Stimulated activated naive B cell treated with anti-CD40 and anti-IgM and Interleukin-4, amounts not matched to agents 10 μg/mL and 1 μg/mL and 100 μg/mL, for 72 hours (primary cell): ENCODE results near the gene AKT1S1.

Source experiments
- ATAC-seq, 2 donors: fragments of 150-1000 bp; cut with Tn5 transposase; replicated peaks; 2 replicates each; pipeline ENCODE4 v1.10.0; 2021; ENCODE audit warnings: moderate library complexity in 1 of 2
- DNase-seq: peaks from one replicate; pipeline ENCODE4 v3.0.0; 2021
- H3K27ac Mint-ChIP-seq: one replicate; pipeline ENCODE4 v1.8.0; 2022; ENCODE audit warnings: mild to moderate bottlenecking, mixed read lengths
- H3K27me3 Mint-ChIP-seq, 2 donors: one replicate each; pipeline ENCODE4 v1.8.0; 2022; ENCODE audit warnings: mixed read lengths in 2 of 2
- H3K36me3 Mint-ChIP-seq, 2 donors: one replicate each; pipeline ENCODE4 v1.8.0; 2022; ENCODE audit warnings: mixed read lengths in 2 of 2, mild to moderate bottlenecking in 1 of 2
- H3K4me1 Mint-ChIP-seq, 2 donors: one replicate each; pipeline ENCODE4 v1.8.0; 2022; ENCODE audit warnings: mixed read lengths in 2 of 2, mild to moderate bottlenecking in 1 of 2
- H3K4me3 Mint-ChIP-seq, 2 donors: one replicate each; pipeline ENCODE4 v1.8.0; 2022; ENCODE audit warnings: mild to moderate bottlenecking in 2 of 2, mixed read lengths in 2 of 2, moderate library complexity in 1 of 2
- H3K9me3 Mint-ChIP-seq, 2 donors: one replicate each; pipeline ENCODE4 v1.8.0; 2022; ENCODE audit warnings: mixed read lengths in 2 of 2, mild to moderate bottlenecking in 1 of 2

Gene AKT1S1

DNA sequence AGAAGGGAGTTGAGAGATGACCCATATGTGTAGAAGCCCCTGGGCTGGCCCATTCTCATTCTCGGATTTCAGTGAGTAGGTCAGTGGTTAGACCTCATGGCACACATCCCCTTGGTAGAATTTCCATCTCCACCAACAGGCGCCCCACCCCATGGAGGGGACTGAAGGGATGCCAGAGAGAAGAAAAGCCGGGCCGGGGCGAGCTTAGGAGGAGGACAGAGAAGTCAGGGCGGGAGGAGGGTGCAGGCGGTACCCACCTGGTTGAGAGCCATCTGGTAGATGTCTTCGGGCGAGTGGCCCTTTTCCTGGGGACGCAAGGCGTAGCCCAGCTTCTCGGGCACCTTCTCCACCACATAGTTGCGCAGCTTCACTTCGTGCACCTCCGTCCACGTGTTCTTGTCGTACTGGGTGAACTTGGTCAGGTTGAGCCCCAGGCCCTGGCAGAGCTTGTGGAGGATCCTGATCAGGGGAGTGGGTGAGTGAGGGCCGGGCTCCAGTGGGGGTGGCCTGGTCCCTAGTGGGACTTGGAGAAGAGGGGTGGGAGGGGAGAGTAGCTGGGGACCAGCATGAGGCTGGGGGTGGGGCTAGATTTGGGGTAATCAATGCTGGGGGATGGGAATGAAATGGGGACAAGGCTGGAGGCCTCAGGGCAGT lies 17.0 kb upstream of the AKT1S1 start:
- DNase-seq = no peak
- Mint-ChIP-seq H3K27ac (peak overlapping the region; percentile 98), H3K4me3 (peak overlapping the region; percentile 95 to 99), H3K36me3 (peaks cover 69 to 81% of the 10 kb centered on the region in 2 donors), H3K9me3 (peaks cover 9 to 19% of the 10 kb centered on the region in 2 donors), H3K4me1 (peaks cover 52 to 86% of the 10 kb centered on the region in 2 donors), H3K27me3 (no peaks in the 10 kb centered on the region)
- ATAC-seq = no peak

DNA sequence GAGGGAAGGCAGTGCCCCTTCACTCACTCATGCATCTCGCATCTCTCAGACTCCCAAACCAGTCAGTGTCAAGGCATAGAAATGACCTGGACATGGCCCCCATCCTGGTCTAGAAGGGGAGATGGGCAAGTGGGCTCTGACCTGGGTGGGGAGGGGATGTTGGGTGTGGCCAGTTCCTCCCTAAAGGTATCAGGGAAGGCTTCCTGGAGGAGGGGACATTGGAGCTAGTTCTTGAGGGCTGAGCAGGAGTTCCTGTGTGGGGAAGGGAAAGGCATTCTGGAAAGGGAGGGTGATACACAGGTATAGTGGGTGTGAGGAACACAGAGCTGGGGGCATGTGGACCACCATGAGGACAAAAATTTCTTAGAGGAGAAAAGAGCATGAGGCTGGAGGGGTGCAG lies 15.6 kb upstream of the AKT1S1 start:
- Mint-ChIP-seq H3K9me3 (peaks cover 11 to 19% of the 10 kb centered on the region in 2 donors), H3K27ac (peak overlapping the region; percentile 96), H3K36me3 (peaks cover 80 to 95% of the 10 kb centered on the region in 2 donors), H3K27me3 (no peaks in the 10 kb centered on the region), H3K4me3 (peak overlapping the region; percentile 95 to 99), H3K4me1 (peaks cover 60 to 89% of the 10 kb centered on the region in 2 donors)
- ATAC-seq (no peak), DNase-seq (no peak)

DNA sequence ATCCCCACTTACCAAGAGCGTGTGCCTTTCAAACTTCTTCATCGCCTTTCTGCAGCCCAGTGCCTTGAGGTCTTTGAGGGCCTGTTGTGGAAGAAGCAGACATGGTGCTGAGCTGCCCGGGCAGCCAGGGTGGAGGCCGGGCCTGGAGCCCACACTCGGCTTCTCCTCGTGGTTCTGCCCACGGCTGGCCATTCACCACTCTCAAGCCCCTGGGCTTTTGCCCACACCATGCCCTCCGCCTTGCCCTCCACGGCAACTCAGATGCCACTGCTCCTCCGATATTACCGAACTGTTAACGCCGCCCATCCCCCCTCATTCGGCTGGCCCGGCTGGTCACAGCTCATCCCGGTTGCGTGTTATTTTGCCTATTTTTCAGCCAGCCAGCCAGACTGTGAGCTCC lies 14.2 kb upstream of the AKT1S1 start:
- Mint-ChIP-seq H3K27me3 (no peaks in the 10 kb centered on the region), H3K36me3 (peaks cover 81 to 98% of the 10 kb centered on the region in 2 donors), H3K4me1 (peaks cover 60 to 89% of the 10 kb centered on the region in 2 donors), H3K4me3 (peak overlapping the region; percentile 95 to 99), H3K9me3 (peaks cover 11 to 19% of the 10 kb centered on the region in 2 donors), H3K27ac (peak overlapping the region; percentile 96)
- no peak for DNase-seq
- ATAC-seq = no peak

- peaks cover 60 to 90% of the 10 kb centered on the region in 2 donors for H3K4me1 Mint-ChIP-seq
- H3K4me3 Mint-ChIP-seq = peak overlapping the region; percentile 95 to 99
- no peaks in the 10 kb centered on the region for H3K27me3 Mint-ChIP-seq
- peak; percentile 20 to 29 for ATAC-seq
- peak; percentile 55 for DNase-seq
- peaks cover 80 to 94% of the 10 kb centered on the region in 2 donors for H3K36me3 Mint-ChIP-seq
- peaks cover 11 to 19% of the 10 kb centered on the region in 2 donors for H3K9me3 Mint-ChIP-seq
- H3K27ac Mint-ChIP-seq = peak overlapping the region; percentile 96
Observed at GRCh38 chr19:49890349-49891311, 13.5 kb upstream of the AKT1S1 start.

DNA sequence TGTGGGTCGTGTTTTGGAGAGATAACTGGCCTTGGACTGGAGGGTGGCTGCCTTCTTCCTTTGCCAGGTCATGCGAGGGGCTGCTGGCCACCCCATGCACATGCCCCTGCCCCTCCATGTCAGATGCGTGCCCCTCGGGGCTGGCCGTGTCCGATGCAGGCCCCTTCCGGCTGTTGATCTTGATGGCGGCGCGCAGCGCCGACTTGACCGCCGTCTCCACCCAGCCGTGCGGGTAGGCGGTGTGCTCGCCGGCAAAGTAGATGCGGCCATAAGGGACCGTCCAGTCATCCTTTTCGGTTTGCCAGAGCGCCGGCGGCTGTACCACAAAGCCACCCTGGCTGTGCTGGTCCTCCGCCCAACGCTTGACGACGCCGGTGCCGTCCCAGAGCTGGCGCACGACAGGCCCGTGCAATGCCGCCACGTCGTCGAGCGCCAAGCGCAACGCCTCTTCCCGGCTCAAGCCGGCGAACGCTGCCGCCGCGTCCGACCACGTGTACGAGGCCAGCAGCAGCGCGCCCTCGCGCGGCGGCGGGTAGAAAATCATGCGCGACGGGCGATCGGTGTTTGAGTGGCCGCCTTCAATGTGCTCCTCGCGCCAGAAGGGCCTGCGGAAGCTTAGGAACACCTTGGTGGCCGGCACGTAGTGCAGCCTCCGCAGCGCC lies 12.7 kb upstream of the AKT1S1 start:
- ATAC-seq (peak; percentile 5 to 13), DNase-seq (peak; percentile 56)
- Mint-ChIP-seq H3K27ac (peak overlapping the region; percentile 94), H3K4me1 (peaks cover 58 to 91% of the 10 kb centered on the region in 2 donors), H3K36me3 (peaks cover 80 to 94% of the 10 kb centered on the region in 2 donors), H3K27me3 (no peaks in the 10 kb centered on the region), H3K9me3 (peaks cover 11 to 19% of the 10 kb centered on the region in 2 donors), H3K4me3 (peak overlapping the region; percentile 76 to 79)

DNA sequence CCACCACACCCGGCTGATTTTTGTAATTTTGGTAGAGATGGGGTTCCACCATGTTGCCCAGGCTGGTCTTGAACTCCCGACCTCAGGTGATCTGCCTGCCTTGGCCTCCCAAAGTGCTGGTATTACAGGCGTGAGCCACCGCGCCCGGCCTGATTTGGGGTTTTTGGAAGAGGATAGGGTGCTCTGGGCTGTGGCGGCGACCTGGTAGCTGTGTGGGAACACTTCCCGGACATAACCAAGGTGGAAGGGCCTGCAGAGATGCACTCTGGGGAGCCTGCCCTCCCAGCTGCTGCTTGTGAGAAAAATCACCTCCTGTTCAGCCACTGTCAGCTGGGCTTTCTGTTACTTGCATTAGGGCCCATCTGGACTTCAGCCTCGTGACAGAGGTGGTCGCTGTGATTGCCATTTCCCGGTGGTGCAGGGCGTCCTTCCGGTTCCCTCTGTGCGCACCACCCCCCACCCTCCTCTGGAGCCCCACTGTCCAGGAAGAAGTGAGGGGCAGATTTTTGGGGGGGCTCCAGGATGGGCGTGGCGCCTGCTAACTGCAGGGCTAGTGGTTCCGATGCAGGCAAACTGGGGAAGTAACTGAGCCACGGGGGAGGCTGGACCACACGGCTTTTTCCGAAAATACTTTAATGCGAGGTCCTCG lies 12.0 kb upstream of the AKT1S1 start:
- ATAC-seq = no peak
- peaks cover 56 to 91% of the 10 kb centered on the region in 2 donors for H3K4me1 Mint-ChIP-seq
- H3K27ac Mint-ChIP-seq = peak overlapping the region; percentile 94
- peaks cover 11 to 19% of the 10 kb centered on the region in 2 donors for H3K9me3 Mint-ChIP-seq
- no peak for DNase-seq
- H3K36me3 Mint-ChIP-seq = peaks cover 81 to 94% of the 10 kb centered on the region in 2 donors
- H3K27me3 Mint-ChIP-seq = no peaks in the 10 kb centered on the region
- H3K4me3 Mint-ChIP-seq = peak overlapping the region; percentile 76 to 79

- ATAC-seq (peak; percentile 7 to 11), DNase-seq (no peak)
- peaks cover 80 to 93% of the 10 kb centered on the region in 2 donors for H3K36me3 Mint-ChIP-seq
- peaks cover 53 to 91% of the 10 kb centered on the region in 2 donors for H3K4me1 Mint-ChIP-seq
- peak overlapping the region; percentile 76 to 79 for H3K4me3 Mint-ChIP-seq
- no peaks in the 10 kb centered on the region for H3K27me3 Mint-ChIP-seq
- H3K27ac Mint-ChIP-seq = peak overlapping the region; percentile 94
- peaks cover 11 to 18% of the 10 kb centered on the region in 2 donors for H3K9me3 Mint-ChIP-seq
Observed at GRCh38 chr19:49888510-49888824, 11.3 kb upstream of the AKT1S1 start.

DNA sequence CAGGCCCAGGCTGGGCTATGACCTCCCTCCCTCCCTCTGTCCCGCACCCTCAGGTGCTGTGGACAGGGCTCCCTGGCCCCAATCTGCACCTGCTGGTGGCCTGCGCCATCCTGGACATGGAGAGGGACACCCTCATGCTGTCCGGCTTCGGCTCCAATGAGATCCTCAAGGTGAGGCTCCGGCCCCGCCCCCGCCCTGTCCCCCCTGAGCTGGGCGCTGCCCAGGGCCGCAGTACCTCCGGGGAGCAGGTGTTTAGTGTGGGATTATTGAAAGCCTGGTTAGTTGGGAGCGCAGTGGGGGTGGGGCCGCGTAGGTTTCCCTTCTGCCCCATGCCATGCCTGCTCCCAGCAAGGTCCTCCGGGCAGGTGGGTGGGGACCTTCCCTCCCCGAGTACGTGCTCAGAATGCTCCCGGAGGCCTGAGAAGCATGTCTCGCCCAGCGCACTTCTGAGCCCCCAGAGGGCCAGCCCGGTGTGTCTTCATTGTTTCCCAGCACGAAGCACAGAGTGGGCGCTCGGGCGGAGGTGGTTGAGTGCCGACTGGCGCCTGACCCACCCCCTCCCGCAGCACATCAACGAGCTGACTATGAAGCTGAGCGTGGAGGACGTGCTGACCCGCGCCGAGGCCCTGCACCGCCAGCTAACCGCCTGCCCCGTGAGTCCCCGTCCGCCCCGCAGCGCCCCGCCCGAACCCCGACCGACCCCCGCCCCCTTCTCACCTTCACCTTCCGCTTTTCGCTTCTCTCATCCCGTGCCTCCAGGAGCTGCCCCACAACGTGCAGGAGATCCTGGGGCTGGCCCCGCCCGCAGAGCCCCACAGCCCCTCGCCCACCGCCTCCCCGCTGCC lies 10.7 kb upstream of the AKT1S1 start:
- DNase-seq (peak; percentile 42), ATAC-seq (peak; percentile 22 to 30)
- Mint-ChIP-seq H3K4me3 (peak overlapping the region; percentile 64 to 79), H3K36me3 (peaks cover 79 to 93% of the 10 kb centered on the region in 2 donors), H3K27me3 (no peaks in the 10 kb centered on the region), H3K4me1 (peaks cover 51 to 90% of the 10 kb centered on the region in 2 donors), H3K27ac (peak overlapping the region; percentile 94), H3K9me3 (peaks cover 13 to 14% of the 10 kb centered on the region in 2 donors)

- Mint-ChIP-seq H3K27me3 (no peaks in the 10 kb centered on the region), H3K4me1 (peaks cover 45 to 89% of the 10 kb centered on the region in 2 donors), H3K27ac (peak overlapping the region; percentile 94), H3K4me3 (peak overlapping the region; percentile 64 to 79), H3K9me3 (peaks cover 9 to 11% of the 10 kb centered on the region in 2 donors), H3K36me3 (peaks cover 78 to 93% of the 10 kb centered on the region in 2 donors)
- DNase-seq (no peak), ATAC-seq (peak; percentile 1 to 2)
Observed at GRCh38 chr19:49887037-49887664, 10.0 kb upstream of the AKT1S1 start.

DNA sequence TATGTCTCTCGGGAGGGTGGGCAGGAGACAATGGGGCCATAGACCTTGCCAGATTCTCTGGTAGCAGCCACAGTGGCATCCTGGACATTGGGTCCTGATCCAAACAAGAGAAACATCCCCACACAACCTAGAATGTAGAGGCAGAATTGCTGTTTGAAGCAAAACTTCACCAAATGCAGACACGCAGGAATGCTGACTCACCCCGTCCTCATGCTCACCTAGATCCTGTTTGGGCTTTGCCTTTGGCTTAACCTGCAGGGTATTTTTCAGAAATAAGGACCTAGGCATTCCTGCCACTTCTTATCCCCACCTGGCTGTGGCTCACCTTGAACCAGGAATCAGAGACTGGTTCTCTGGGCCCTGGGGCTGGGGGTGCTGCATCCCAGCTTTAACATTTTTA lies 7.6 kb upstream of the AKT1S1 start:
- Mint-ChIP-seq H3K9me3 (peaks cover 0 to 4% of the 10 kb centered on the region in 2 donors), H3K36me3 (peaks cover 75 to 93% of the 10 kb centered on the region in 2 donors), H3K27ac (peak overlapping the region; percentile 85), H3K27me3 (no peaks in the 10 kb centered on the region), H3K4me3 (no peak overlapping the region), H3K4me1 (peaks cover 43 to 88% of the 10 kb centered on the region in 2 donors)
- DNase-seq = no peak
- ATAC-seq = no peak

GRCh38 chr19:49884109-49884508 lies 7.0 kb upstream of the AKT1S1 start:
- ATAC-seq = no peak
- H3K27me3 Mint-ChIP-seq = no peaks in the 10 kb centered on the region
- H3K27ac Mint-ChIP-seq = peak overlapping the region; percentile 85
- peaks cover 0 to 4% of the 10 kb centered on the region in 2 donors for H3K9me3 Mint-ChIP-seq
- H3K4me1 Mint-ChIP-seq = peaks cover 39 to 87% of the 10 kb centered on the region in 2 donors
- H3K36me3 Mint-ChIP-seq = peaks cover 73 to 91% of the 10 kb centered on the region in 2 donors
- H3K4me3 Mint-ChIP-seq = no peak overlapping the region
- no peak for DNase-seq

GRCh38 chr19:49883094-49883493 lies 5.9 kb upstream of the AKT1S1 start:
- no peak overlapping the region for H3K4me3 Mint-ChIP-seq
- H3K27me3 Mint-ChIP-seq = no peaks in the 10 kb centered on the region
- ATAC-seq (no peak), DNase-seq (no peak)
- H3K36me3 Mint-ChIP-seq = peaks cover 69 to 89% of the 10 kb centered on the region in 2 donors
- H3K9me3 Mint-ChIP-seq = peaks cover 0 to 2% of the 10 kb centered on the region in 2 donors
- peaks cover 40 to 87% of the 10 kb centered on the region in 2 donors for H3K4me1 Mint-ChIP-seq
- peak overlapping the region; percentile 60 for H3K27ac Mint-ChIP-seq
